SK-N-SH treated with all-trans-retinoic acid at 6 μM for 48 hours (cell line): ENCODE results near the gene IP6K2.

Experiments used
- ARNTL ChIP-seq: fragments of 450-650 bp; formaldehyde crosslinking; IDR thresholded peaks from 2 replicates; pipeline ENCODE4 v1.5.0; 2020; ENCODE audit warnings: low read depth, mild to moderate bottlenecking, moderate library complexity, borderline replicate concordance
- CREB5 ChIP-seq: fragments of 250-450 bp; sonication (Bioruptor Pico); IDR thresholded peaks from 2 replicates; pipeline ENCODE4 v1.5.1; 2020; ENCODE audit warnings: low read depth, mild to moderate bottlenecking, moderate library complexity
- CSDC2 ChIP-seq: fragments of 250-450 bp; sonication (Bioruptor Pico); IDR thresholded peaks from 2 replicates; pipeline ENCODE4 v1.5.0; 2020; ENCODE audit warnings: mild to moderate bottlenecking, moderate library complexity
- CSRNP3 ChIP-seq: fragments of 250-450 bp; sonication (Bioruptor Pico); IDR thresholded peaks from 2 replicates; pipeline ENCODE4 v1.5.1; 2021; ENCODE audit warnings: mild to moderate bottlenecking, moderate library complexity
- GLIS3 ChIP-seq: fragments of 250-450 bp; sonication (Bioruptor Pico); IDR thresholded peaks from 2 replicates; pipeline ENCODE4 v1.5.0; 2020; ENCODE audit warnings: mild to moderate bottlenecking, moderate library complexity
- PATZ1 ChIP-seq: fragments of 250-450 bp; sonication (Bioruptor Pico); IDR thresholded peaks from 2 replicates; pipeline ENCODE4 v1.8.0; 2020; ENCODE audit warnings: mild to moderate bottlenecking, moderate library complexity, borderline replicate concordance
- PPARA ChIP-seq: fragments of 250-450 bp; sonication (Bioruptor Pico); IDR thresholded peaks from 2 replicates; pipeline ENCODE4 v1.5.0; 2020; ENCODE audit warnings: mild to moderate bottlenecking, borderline replicate concordance
- TSHZ2 ChIP-seq: fragments of 250-450 bp; sonication (Bioruptor Pico); IDR thresholded peaks from 2 replicates; pipeline ENCODE4 v1.5.0; 2020; ENCODE audit warnings: mild to moderate bottlenecking, moderate library complexity
- ZFP3 ChIP-seq: fragments of 250-450 bp; sonication (Bioruptor Pico); IDR thresholded peaks from 2 replicates; pipeline ENCODE4 v1.5.0; 2020; ENCODE audit warnings: mild to moderate bottlenecking, moderate library complexity
- ZNF70 ChIP-seq: fragments of 450-650 bp; formaldehyde crosslinking; IDR thresholded peaks from 2 replicates; pipeline ENCODE4 v1.5.0; 2020; ENCODE audit warnings: mild to moderate bottlenecking, moderate library complexity

- TF ChIP-seq CSRNP3 (CRISPR knock-in tag) (no peak), TSHZ2 (CRISPR knock-in tag) (no peak), CSDC2 (CRISPR knock-in tag) (no peak), PATZ1 (CRISPR knock-in tag) (no peak), PPARA (no peak), ZFP3 (CRISPR knock-in tag) (no peak), GLIS3 (CRISPR knock-in tag) (no peak), ARNTL (CRISPR knock-in tag) (no peak), CREB5 (no peak), ZNF70 (CRISPR knock-in tag) (no peak)
Measured at GRCh38 chr3:48747015-48747615, 30.1 kb upstream of the IP6K2 start.
